Left ventricle myocardium inferior (tissue), 1 donor: ENCODE results near the gene EP400. TPM values are rescaled to one million over a fixed set of nuclear protein-coding genes. Genes with fewer than 3 reads are reported as not detected.

Experiments
- DNase-seq: peaks from one replicate; pipeline ENCODE4 v3.0.0-alpha.2; 2020
- H3K27ac ChIP-seq: fragments of 200-600 bp; replicated peaks from 2 replicates; pipeline ENCODE4 v1.8.0; 2021
- H3K27me3 ChIP-seq: fragments of 200-600 bp; 2 replicates; pipeline ENCODE4 v1.8.0; 2021; ENCODE audit warnings: low read depth
- H3K36me3 ChIP-seq: fragments of 200-600 bp; 2 replicates; pipeline ENCODE4 v1.8.0; 2021
- H3K4me1 ChIP-seq: fragments of 200-600 bp; 2 replicates; pipeline ENCODE4 v1.8.0; 2021
- H3K4me3 ChIP-seq: fragments of 200-600 bp; 2 replicates; pipeline ENCODE4 v1.8.0; 2021; ENCODE audit warnings: mild to moderate bottlenecking, moderate library complexity
- H3K9me3 ChIP-seq: fragments of 200-600 bp; replicated peaks from 2 replicates; pipeline ENCODE4 v1.8.0; 2021
- CTCF ChIP-seq: fragments of 200-600 bp; IDR thresholded peaks from 2 replicates; pipeline ENCODE4 v1.8.0; 2021; ENCODE audit warnings: antibody characterized with exemption, mild to moderate bottlenecking, borderline replicate concordance
- intact Hi-C: fragments of 100-400 bp; cut with micrococcal nuclease; formaldehyde crosslinking; loops from one replicate; pipeline ENCODE4 v1.11.0; 2022
- total RNA-seq: library from RNA; stranded (reverse); fragmentation: NEBNext Ultra II Directional; extraction: Animal tissue kit (Norgen Biotek cat#: 25700); gene quantifications from one replicate; pipeline ENCODE4 v1.2.1, GENCODE V29; 2021
- donor health status: DM: no; HTN: yes; CAD: no; lungs with severe emphysema.

EP400 gene
- total RNA-seq, 1 donor from 2014 or later = 15.3 TPM

GRCh38 chr12:132129007-132129406 is 179.3 kb downstream of the EP400 start:
- Histone ChIP-seq H3K4me3 (no peak overlapping the region), H3K36me3 (peaks cover 49% of the 10 kb centered on the region), H3K27ac (no peak overlapping the region), H3K4me1 (no peaks in the 10 kb centered on the region), H3K27me3 (no peaks in the 10 kb centered on the region), H3K9me3 (peaks cover 12% of the 10 kb centered on the region)
- DNase-seq = no peak
- intact Hi-C loops = no loop called here
- TF ChIP-seq CTCF = no peak

- no peaks in the 10 kb centered on the region for H3K27me3 ChIP-seq
- H3K4me3 ChIP-seq = no peak overlapping the region
- no peak overlapping the region for H3K27ac ChIP-seq
- intact Hi-C loops = no loop called here
- peaks cover 12% of the 10 kb centered on the region for H3K9me3 ChIP-seq
- no peaks in the 10 kb centered on the region for H3K4me1 ChIP-seq
- peaks cover 37% of the 10 kb centered on the region for H3K36me3 ChIP-seq
- no peak for DNase-seq
- no peak for TF ChIP-seq CTCF
Observed at GRCh38 chr12:132130690-132131089, 180.9 kb downstream of the EP400 start.

Other genes starting within 250 kb of the EP400 start
- 21.9 TPM for gene SFSWAP, start 238.9 kb upstream of the EP400 start, total RNA-seq
- 0.77 TPM for gene MMP17, start 121.5 kb upstream of the EP400 start, total RNA-seq
- gene ULK1, start 55.3 kb upstream of the EP400 start, total RNA-seq = 57.4 TPM
- gene PUS1, start 20.7 kb upstream of the EP400 start, total RNA-seq = 7.7 TPM
- 9.0 TPM for gene DDX51, start 194.4 kb downstream of the EP400 start, total RNA-seq
- gene NOC4L, start 194.5 kb downstream of the EP400 start, total RNA-seq = 10.3 TPM